ENCODE results near the gene DNMT1. TPM values are rescaled to one million over a fixed set of nuclear protein-coding genes. Genes with fewer than 3 reads are reported as not detected.

DNMT1 gene
- total RNA-seq, 1 experiment from 2014 or later: 168 TPM

DNA sequence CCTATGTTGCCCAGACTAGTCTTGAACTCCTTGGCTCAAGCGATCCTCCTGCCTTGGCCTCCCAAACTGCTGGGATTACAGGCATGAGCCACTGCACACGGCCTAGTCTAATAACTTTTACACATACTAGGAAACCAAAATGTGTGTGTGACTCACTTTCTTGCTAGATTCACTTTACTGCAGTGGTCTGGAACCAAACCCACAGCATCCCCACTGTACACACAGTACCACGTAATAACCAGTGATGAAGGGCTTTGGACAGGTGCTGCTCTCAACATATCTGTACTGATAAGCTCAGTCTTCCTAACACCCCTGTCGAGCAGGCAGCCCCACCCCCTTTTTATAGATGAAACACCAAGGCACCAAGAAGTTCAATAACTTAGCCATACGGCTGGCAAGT is 5.1 kb downstream of the DNMT1 start:
- TF ChIP-seq, protein P1, sequence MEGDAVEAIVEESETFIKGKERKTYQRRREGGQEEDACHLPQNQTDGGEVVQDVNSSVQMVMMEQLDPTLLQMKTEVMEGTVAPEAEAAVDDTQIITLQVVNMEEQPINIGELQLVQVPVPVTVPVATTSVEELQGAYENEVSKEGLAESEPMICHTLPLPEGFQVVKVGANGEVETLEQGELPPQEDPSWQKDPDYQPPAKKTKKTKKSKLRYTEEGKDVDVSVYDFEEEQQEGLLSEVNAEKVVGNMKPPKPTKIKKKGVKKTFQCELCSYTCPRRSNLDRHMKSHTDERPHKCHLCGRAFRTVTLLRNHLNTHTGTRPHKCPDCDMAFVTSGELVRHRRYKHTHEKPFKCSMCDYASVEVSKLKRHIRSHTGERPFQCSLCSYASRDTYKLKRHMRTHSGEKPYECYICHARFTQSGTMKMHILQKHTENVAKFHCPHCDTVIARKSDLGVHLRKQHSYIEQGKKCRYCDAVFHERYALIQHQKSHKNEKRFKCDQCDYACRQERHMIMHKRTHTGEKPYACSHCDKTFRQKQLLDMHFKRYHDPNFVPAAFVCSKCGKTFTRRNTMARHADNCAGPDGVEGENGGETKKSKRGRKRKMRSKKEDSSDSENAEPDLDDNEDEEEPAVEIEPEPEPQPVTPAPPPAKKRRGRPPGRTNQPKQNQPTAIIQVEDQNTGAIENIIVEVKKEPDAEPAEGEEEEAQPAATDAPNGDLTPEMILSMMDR (IDR thresholded peaks at IDR 0.05): no peak
- TF ChIP-seq SIN3A (IDR thresholded peaks at IDR 0.05; ENCODE audit: borderline replicate concordance, insufficient read depth, low read depth, low read length) (no peak), POLR2AphosphoS5 (IDR thresholded peaks at IDR 0.05; ENCODE audit: low read depth, low read length) (no peak), TCF7L2 (IDR thresholded peaks at IDR 0.05; ENCODE audit: low read depth, low read length) (no peak)
- TF ChIP-seq, protein P2, sequence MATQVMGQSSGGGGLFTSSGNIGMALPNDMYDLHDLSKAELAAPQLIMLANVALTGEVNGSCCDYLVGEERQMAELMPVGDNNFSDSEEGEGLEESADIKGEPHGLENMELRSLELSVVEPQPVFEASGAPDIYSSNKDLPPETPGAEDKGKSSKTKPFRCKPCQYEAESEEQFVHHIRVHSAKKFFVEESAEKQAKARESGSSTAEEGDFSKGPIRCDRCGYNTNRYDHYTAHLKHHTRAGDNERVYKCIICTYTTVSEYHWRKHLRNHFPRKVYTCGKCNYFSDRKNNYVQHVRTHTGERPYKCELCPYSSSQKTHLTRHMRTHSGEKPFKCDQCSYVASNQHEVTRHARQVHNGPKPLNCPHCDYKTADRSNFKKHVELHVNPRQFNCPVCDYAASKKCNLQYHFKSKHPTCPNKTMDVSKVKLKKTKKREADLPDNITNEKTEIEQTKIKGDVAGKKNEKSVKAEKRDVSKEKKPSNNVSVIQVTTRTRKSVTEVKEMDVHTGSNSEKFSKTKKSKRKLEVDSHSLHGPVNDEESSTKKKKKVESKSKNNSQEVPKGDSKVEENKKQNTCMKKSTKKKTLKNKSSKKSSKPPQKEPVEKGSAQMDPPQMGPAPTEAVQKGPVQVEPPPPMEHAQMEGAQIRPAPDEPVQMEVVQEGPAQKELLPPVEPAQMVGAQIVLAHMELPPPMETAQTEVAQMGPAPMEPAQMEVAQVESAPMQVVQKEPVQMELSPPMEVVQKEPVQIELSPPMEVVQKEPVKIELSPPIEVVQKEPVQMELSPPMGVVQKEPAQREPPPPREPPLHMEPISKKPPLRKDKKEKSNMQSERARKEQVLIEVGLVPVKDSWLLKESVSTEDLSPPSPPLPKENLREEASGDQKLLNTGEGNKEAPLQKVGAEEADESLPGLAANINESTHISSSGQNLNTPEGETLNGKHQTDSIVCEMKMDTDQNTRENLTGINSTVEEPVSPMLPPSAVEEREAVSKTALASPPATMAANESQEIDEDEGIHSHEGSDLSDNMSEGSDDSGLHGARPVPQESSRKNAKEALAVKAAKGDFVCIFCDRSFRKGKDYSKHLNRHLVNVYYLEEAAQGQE (IDR thresholded peaks at IDR 0.05; ENCODE audit: insufficient read depth in 1 of 2, low read depth in 2 of 2, low read length in 1 of 2): no peak
- no TSS peak for BruUV-seq (replicated peaks)
- Histone ChIP-seq H3K27ac (ENCODE audit: low read length) (no peak overlapping the region), H3K4me3 (ENCODE audit: low read depth in 2 of 2, low read length in 2 of 2) (no peak overlapping the region), H3K36me3 (ENCODE audit: control insufficient read depth, insufficient read depth, low read length) (no peaks in the 10 kb centered on the region; the same call in 1 of the 2 replicates), H3K9me3 (ENCODE audit: control insufficient read depth, insufficient read depth, low read depth, low read length) (no peaks in the 10 kb centered on the region), H3K4me1 (ENCODE audit: control insufficient read depth, insufficient read depth, low read length) (peaks cover 20% of the 10 kb centered on the region; the same call in 1 of the 2 replicates), H3K27me3 (ENCODE audit: control insufficient read depth, insufficient read depth, low read length) (no peaks in the 10 kb centered on the region)
- intact Hi-C loops (cut with micrococcal nuclease; ENCODE audit: unreplicated experiment): no loop called here
- DNase-seq (ENCODE audit: low read depth, low spot score): no peak
- CTCF ChIA-PET: no interaction called here
- in situ Hi-C loops (cut with HindIII; ENCODE audit: low pct_unique_long_range_greater_than_20kb, low sequenced_read_pairs): no loop called here
- ATAC-seq: no peak
- POLR2A ChIA-PET: no interaction called here

GRCh38 chr19:10187315-10187714 is 7.4 kb downstream of the DNMT1 start:
- Histone ChIP-seq H3K27me3 (ENCODE audit: control insufficient read depth, insufficient read depth, low read length) (no peaks in the 10 kb centered on the region), H3K9me3 (ENCODE audit: control insufficient read depth, insufficient read depth, low read depth, low read length) (no peaks in the 10 kb centered on the region), H3K4me1 (ENCODE audit: control insufficient read depth, insufficient read depth, low read length) (peaks cover 12% of the 10 kb centered on the region; the same call in 1 of the 2 replicates), H3K4me3 (ENCODE audit: low read depth in 2 of 2, low read length in 2 of 2) (no peak overlapping the region), H3K36me3 (ENCODE audit: control insufficient read depth, insufficient read depth, low read length) (no peaks in the 10 kb centered on the region), H3K27ac (ENCODE audit: low read length) (no peak overlapping the region)
- POLR2A ChIA-PET: interaction anchor here (0.6 kb wide), 1 partner anchor 232 kb away, joined by 12 read pairs; no protein-coding TSS in a partner anchor
- no TSS peak for BruUV-seq (replicated peaks)
- CTCF ChIA-PET: no interaction called here
- no peak for DNase-seq (ENCODE audit: low read depth, low spot score)
- in situ Hi-C loops (cut with HindIII; ENCODE audit: low pct_unique_long_range_greater_than_20kb, low sequenced_read_pairs): no loop called here
- TF ChIP-seq POLR2AphosphoS5 (IDR thresholded peaks at IDR 0.05; ENCODE audit: low read depth, low read length) (no peak), SIN3A (IDR thresholded peaks at IDR 0.05; ENCODE audit: borderline replicate concordance, insufficient read depth, low read depth, low read length) (no peak)
- TF ChIP-seq, protein P2 (IDR thresholded peaks at IDR 0.05; ENCODE audit: insufficient read depth in 1 of 2, low read depth in 2 of 2, low read length in 1 of 2): no peak
- TF ChIP-seq, protein P1 (IDR thresholded peaks at IDR 0.05): no peak
- intact Hi-C loops (cut with micrococcal nuclease; ENCODE audit: unreplicated experiment): no loop called here
- no peak for ATAC-seq
